Stimulated activated CD4-positive, alpha-beta T cell treated with anti-CD3 and anti-CD28 coated beads, Interleukin-4, amount 100 ng/mL, for 4 hours (primary cell): Measurements from ENCODE around the gene WFDC2.

ENCODE experiments used
- DNase-seq, 2 experiments: peaks; one replicate each; pipeline ENCODE4 v3.0.0-alpha.2; 2020

WFDC2 gene

GRCh38 chr20:45469336-45470261 lies at the start of gene WFDC2:
TSS of gene WFDC2 (plus strand) at chr20:45469753. CDS start at chr20:45469782, 29 bp downstream.
- DNase-seq: no peak

GRCh38 chr20:45420125-45420524 lies 49.4 kb upstream of the WFDC2 start:
- no peak for DNase-seq

GRCh38 chr20:45423700-45424099 lies 45.9 kb upstream of the WFDC2 start:
- no peak for DNase-seq

- no peak for DNase-seq
Observed at GRCh38 chr20:45425561-45425960, 44.0 kb upstream of the WFDC2 start.

GRCh38 chr20:45426320-45427016 lies 43.1 kb upstream of the WFDC2 start:
- DNase-seq: no peak

GRCh38 chr20:45427236-45428149 lies 42.1 kb upstream of the WFDC2 start:
- DNase-seq: no peak

GRCh38 chr20:45429618-45430017 lies 39.9 kb upstream of the WFDC2 start:
- no peak for DNase-seq

- DNase-seq: no peak
Observed at GRCh38 chr20:45432294-45432693, 37.3 kb upstream of the WFDC2 start.

GRCh38 chr20:45433316-45433715 lies 36.2 kb upstream of the WFDC2 start:
- DNase-seq: no peak

GRCh38 chr20:45433976-45434375 lies 35.6 kb upstream of the WFDC2 start:
- no peak for DNase-seq

- peak; percentile 79 to 84 for DNase-seq
Observed at GRCh38 chr20:45436732-45437485, 32.6 kb upstream of the WFDC2 start.

GRCh38 chr20:45440424-45440823 lies 29.1 kb upstream of the WFDC2 start:
- DNase-seq: no peak

GRCh38 chr20:45440891-45441685 lies 28.5 kb upstream of the WFDC2 start:
- DNase-seq: no peak

GRCh38 chr20:45441746-45442145 lies 27.8 kb upstream of the WFDC2 start:
- no peak for DNase-seq

GRCh38 chr20:45444050-45444449 lies 25.5 kb upstream of the WFDC2 start:
- DNase-seq: no peak

- no peak for DNase-seq
Observed at GRCh38 chr20:45445805-45446562, 23.6 kb upstream of the WFDC2 start.

- no peak for DNase-seq
Observed at GRCh38 chr20:45448270-45448669, 21.3 kb upstream of the WFDC2 start.

- no peak for DNase-seq
Observed at GRCh38 chr20:45449528-45449927, 20.0 kb upstream of the WFDC2 start.

GRCh38 chr20:45450097-45450818 lies 19.3 kb upstream of the WFDC2 start:
- no peak for DNase-seq

GRCh38 chr20:45452238-45452637 lies 17.3 kb upstream of the WFDC2 start:
- no peak for DNase-seq
